GM19351 (cell line): ENCODE measurements around the gene GOLPH3.
"Not testable (repeated sequence)": the region's sequence is repeated elsewhere in the genome, so short reads cannot be mapped to it uniquely, and the experiment has no call there.

Experiments used
- ATAC-seq: cut with Tn5 transposase; IDR thresholded peaks from one replicate; pipeline ENCODE4 v1.9.1; 2021; ENCODE audit warnings: mild to moderate bottlenecking, moderate library complexity; ENCODE audit not compliant: unreplicated experiment

GOLPH3 gene

GRCh38 chr5:32172186-32172911, 1.8 kb downstream of the GOLPH3 start:
- not testable (repeated sequence) for ATAC-seq

GRCh38 chr5:32170303-32171151, 3.6 kb downstream of the GOLPH3 start:
- no peak for ATAC-seq

GRCh38 chr5:32168460-32169033, 5.6 kb downstream of the GOLPH3 start:
- no peak for ATAC-seq

DNA sequence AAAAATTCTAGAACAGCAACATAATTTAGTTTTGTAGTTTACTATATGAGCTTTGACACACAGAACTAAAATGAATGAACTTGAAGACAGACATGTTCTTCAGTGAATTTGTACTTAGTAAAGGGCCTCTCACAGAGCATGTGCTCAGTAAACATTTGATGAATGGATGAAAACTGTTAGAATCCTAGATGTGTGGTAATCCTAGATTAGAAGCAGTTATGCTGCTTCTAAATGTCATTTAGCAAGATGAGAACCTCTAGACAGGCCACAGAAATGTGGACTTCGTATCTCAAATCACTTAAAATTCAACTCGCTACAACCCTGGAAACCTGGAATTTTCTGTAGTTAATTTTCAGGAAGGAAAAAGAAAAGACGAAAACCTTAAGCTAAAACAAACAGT, 8.5 kb downstream of the GOLPH3 start:
- ATAC-seq, result no peak

GRCh38 chr5:32163785-32164184, 10.3 kb downstream of the GOLPH3 start:
- peak; percentile 58 for ATAC-seq

DNA sequence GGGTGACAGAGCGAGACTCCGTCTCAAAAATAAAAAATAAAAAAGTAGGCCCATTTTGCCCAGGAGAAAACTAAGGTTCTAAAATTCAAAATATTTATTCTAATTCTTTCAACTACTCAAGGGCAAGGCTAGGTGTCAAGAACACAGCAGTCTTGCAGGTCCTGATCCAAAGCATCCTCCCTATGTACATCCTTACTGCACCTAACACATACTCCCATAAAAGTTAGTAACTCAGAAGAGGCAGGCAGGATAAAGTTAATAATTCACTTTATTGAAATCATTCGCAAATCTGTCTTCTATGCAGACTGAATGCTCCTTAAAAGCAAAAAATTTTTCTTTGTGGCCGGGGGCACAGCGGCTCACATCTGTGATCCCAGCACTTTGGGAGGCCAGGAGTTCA, 11.1 kb downstream of the GOLPH3 start:
- ATAC-seq, result no peak

DNA sequence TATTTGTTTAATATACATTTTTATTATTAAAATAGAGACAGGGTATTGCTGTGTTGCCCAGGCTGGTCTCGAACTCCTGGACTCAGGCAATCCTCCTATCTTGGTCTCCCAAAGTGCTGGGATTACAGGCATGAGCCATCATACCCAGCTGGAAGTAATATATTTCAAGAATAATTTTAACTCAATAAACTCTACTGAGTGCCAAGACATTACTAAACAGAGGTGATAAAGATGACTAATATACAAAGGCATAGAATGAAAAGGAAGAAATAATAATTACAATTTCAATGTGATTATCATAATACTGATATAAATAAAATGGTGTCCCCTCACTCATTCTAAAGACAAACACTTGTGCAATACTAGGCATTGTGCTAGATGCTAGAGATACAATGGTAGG, 13.9 kb downstream of the GOLPH3 start:
- ATAC-seq, result no peak

GRCh38 chr5:32159328-32160072, 14.6 kb downstream of the GOLPH3 start:
- ATAC-seq, result no peak

DNA sequence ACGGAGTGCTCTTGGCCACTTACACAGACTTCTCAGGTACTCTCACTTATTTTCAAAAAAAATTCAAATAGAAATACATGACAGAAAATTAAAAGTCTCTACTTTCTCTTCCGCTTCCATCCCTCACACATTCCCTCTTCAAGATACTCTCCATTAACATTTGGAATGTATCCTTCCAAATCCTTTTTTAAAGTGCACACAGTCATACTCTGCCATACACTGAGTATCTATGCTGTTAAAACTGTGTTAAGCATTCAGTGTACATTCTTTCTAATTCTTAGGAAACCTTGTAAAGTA, 15.5 kb downstream of the GOLPH3 start:
- ATAC-seq, result no peak

- ATAC-seq, result no peak
These were observed 17.0 kb downstream of the GOLPH3 start for GRCh38 chr5:32157078-32157477.

- no peak for ATAC-seq
These were observed 17.5 kb downstream of the GOLPH3 start for GRCh38 chr5:32156635-32157034.

- no peak for ATAC-seq
These were observed 18.9 kb downstream of the GOLPH3 start for GRCh38 chr5:32155211-32155610.

DNA sequence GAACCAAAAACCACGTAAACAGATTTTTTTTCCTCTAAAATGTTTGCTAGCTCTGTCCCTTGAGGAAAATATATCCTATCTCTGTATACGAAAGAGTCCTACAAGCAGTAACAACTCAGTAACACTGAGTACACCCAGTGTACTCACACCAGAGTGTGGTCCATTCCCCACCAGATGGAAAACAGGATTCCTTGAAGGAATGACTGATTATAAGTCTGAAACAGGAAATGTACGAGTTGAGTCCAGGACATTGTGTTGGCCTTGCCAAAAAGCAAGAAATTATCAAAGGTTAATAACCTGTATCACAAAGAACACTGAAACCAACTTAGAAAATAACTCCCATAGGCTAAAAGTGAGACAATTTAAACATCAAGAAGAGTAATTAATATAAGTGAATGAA, 20.4 kb downstream of the GOLPH3 start:
- no peak for ATAC-seq

DNA sequence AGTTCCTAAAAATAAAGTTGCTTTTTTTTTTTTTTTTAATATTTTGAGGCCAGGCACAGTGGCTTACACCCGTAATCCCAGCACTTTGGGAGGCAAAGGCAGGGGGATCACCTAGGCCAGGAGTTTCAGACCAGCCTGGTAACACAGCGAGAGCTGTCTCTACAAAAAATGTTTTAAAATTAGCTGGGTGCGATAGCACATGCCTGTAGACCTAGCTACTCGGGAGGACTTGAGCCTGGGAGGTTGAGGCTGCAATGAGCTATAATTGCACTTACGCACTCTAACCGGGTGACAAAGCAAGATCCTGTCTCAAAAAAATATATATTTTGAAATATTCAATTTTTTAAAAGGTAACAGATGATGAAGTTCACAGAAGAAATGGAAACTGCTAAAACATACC, 22.9 kb downstream of the GOLPH3 start:
- no peak for ATAC-seq

DNA sequence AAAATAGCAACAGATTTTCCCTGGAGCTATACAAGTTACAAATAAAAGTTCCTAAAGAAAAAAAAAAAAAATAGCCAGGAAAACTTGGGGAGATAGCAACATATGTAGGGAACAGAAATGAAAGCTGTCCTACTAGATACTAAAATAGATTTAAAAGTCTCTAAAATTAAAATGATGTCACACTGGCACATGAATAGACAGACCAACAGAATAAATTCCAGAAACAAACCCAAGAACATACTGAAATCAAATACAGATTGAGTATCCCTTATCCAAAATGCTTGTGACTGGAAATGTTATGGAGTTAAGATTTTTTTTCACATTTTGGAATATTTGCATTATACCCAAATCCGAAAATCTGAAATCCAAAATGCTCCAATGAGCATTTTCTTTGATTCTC, 23.8 kb downstream of the GOLPH3 start:
- no peak for ATAC-seq

- no peak for ATAC-seq
These were observed 26.2 kb downstream of the GOLPH3 start for GRCh38 chr5:32147959-32148358.

DNA sequence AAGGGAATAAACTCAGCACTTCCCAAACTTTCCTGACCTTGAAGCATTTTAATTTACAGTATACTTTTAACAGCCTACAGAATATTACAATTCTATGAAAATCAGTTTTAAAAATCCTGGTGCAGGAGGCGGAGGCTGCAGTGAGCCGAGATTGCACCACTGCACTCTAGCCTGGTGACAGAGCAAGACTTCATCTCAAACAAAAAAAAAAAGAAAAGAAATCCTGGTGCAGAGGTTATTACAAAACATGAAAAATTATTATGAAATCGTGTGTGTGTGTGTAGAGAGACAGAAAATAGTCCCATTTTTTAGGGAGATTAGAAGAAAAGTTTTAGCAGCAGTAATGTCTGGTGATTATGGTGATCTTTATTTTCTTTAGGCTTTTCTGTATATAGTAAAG, 26.9 kb downstream of the GOLPH3 start:
- no peak for ATAC-seq

GRCh38 chr5:32145378-32145777, 28.7 kb downstream of the GOLPH3 start:
- ATAC-seq, result no peak

DNA sequence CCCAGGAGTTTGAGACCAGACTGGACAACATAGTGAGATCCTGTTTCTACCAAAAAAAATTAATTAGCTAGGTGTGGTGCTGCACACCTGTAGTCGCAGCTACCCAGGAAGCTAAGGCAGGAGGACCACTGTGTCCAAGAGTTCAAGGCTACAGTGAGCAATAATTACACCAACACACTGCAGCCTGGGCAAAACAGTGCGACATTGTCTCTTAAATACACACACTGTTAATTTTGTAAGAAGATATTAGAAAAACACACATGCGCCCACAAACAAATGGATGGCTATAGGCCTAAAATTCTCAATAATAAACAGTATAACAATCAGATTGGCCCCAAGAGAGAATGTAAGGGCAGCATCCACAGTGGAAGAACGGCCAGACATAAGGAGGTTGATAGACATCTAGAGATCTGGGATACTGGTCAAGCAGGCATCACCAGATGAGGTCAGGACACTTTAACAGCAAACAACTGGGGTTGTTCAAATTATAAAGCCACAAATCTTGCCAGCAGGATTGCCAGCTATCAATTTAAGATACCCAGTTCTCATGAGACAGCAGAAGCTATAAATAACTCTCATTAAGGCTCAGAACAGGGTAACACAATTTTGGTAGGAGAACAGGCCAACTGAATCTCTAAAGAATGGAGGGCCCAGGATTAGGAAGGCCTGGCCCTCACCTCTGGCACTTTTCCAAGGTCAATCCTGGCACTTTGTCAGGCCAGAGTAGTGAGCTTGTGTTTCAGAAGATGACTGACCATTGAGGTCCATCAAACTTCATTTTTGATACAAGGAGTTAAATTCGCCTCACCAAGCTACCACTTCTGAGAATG, 29.5 kb downstream of the GOLPH3 start:
- no peak for ATAC-seq

DNA sequence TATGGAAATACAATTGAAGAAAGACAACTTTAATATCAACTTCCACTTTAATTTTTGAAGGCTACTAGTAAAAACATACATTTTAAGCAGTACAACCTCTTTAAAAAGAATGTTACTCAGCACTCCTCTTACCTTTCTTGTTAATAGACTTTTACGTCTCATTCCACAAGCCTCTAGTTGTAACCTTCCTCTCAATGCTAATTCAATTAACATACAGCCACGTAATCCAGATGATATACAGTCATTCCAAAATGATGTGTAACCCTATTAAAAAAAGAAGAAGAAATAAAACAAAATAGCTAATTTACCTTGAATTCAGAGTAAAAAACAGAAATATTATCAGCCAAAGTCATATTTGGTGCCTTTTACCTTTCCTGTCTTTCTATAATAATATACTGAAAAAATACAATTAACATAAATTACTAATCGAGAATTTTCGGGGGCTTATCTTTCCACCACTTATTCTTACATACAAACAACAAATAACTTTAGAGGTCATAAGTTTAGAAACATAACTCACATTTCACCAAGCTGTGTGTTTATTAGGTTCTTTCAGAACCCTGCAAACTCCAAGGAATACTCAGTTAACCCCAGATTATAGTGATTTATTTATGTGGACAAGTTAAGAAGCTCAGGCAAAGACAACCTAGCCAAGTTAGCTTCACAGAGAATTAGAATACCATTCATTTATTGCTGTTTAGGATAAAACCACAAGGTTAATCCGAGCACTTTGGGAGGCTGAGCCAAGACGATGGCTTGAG, 30.3 kb downstream of the GOLPH3 start:
- ATAC-seq, result no peak
